ENCODE data around the gene LUZP1. TPM values are rescaled to one million over a fixed set of nuclear protein-coding genes. Genes with fewer than 3 reads are reported as not detected.

Gene LUZP1
- total RNA-seq, 4 donors from 2014 or later = 28.3 to 46.4 (median 33.3) TPM

GRCh38 chr1:23051290-23051909, 117.3 kb downstream of the LUZP1 start:
- TF ChIP-seq POLR2A (IDR thresholded peaks at IDR 0.05) (no peak), POLR2AphosphoS5 (IDR thresholded peaks at IDR 0.05) (no peak), EP300 (IDR thresholded peaks at IDR 0.05; ENCODE audit: low read depth) (no peak), CTCF (IDR thresholded peaks at IDR 0.05) (no peak)

GRCh38 chr1:23050201-23050600, 118.5 kb downstream of the LUZP1 start:
- intact Hi-C loops (cut with DNase I; ENCODE audit: low total_unique reads) (no loop called here), in situ Hi-C loops (cut with MboI; ENCODE audit: low pct_ligation_motif_present in 1 of 4, low pct_unique_long_range_greater_than_20kb in 1 of 4, low sequenced_read_pairs in 3 of 4) (no loop called here)
- no peak overlapping the region for H3K4me3 ChIP-seq
- WGBS, 2 donors (ENCODE audit: low coverage in 1 of 2) = 93 to 97% methylated on average over 7 of the region's 7 CpGs
- TF ChIP-seq CTCF (IDR thresholded peaks at IDR 0.05) = no peak
- no peak for TF ChIP-seq POLR2AphosphoS5 (IDR thresholded peaks at IDR 0.05)
- no peak for TF ChIP-seq EP300 (IDR thresholded peaks at IDR 0.05; ENCODE audit: low read depth)
- TF ChIP-seq POLR2A (IDR thresholded peaks at IDR 0.05) = no peak
- H3K27ac ChIP-seq = no peak overlapping the region
- no peaks in the 10 kb centered on the region for H3K4me1 ChIP-seq
- DNase-seq = no peak
- no peaks in the 10 kb centered on the region for H3K9me3 ChIP-seq
- H3K36me3 ChIP-seq = peaks cover 0 to 18% (median 0%) of the 10 kb centered on the region in 4 donors
- H3K27me3 ChIP-seq = no peaks in the 10 kb centered on the region

More at GRCh38 chr1:23051290-23051909, 117.3 kb downstream of the LUZP1 start:
- Histone ChIP-seq H3K27me3 (no peaks in the 10 kb centered on the region), H3K9me3 (no peaks in the 10 kb centered on the region), H3K36me3 (peaks cover 0 to 24% (median 3%) of the 10 kb centered on the region in 4 donors), H3K4me3 (no peak overlapping the region), H3K4me1 (no peaks in the 10 kb centered on the region), H3K27ac (no peak overlapping the region)
- DNase-seq = no peak
- WGBS, 2 donors (ENCODE audit: low coverage in 1 of 2) = 83 to 87% methylated on average over 4 of the region's 4 CpGs
- in situ Hi-C loops (cut with MboI; ENCODE audit: low pct_ligation_motif_present in 1 of 4, low pct_unique_long_range_greater_than_20kb in 1 of 4, low sequenced_read_pairs in 3 of 4) (no loop called here), intact Hi-C loops (cut with DNase I; ENCODE audit: low total_unique reads) (no loop called here)

- peaks cover 0 to 5% (median 0%) of the 10 kb centered on the region in 4 donors for H3K4me1 ChIP-seq
- intact Hi-C loops (cut with DNase I; ENCODE audit: low total_unique reads) = no loop called here
- no peaks in the 10 kb centered on the region for H3K27me3 ChIP-seq
- H3K4me3 ChIP-seq = no peak overlapping the region
- in situ Hi-C loops (cut with MboI; ENCODE audit: low pct_ligation_motif_present in 1 of 4, low pct_unique_long_range_greater_than_20kb in 1 of 4, low sequenced_read_pairs in 3 of 4) = no loop called here
- H3K27ac ChIP-seq = no peak overlapping the region
- TF ChIP-seq POLR2A (IDR thresholded peaks at IDR 0.05) = no peak
- no peak for TF ChIP-seq EP300 (IDR thresholded peaks at IDR 0.05; ENCODE audit: low read depth)
- no peak for TF ChIP-seq POLR2AphosphoS5 (IDR thresholded peaks at IDR 0.05)
- TF ChIP-seq CTCF (IDR thresholded peaks at IDR 0.05) = no peak
- DNase-seq = no peak
- H3K36me3 ChIP-seq = no peaks in the 10 kb centered on the region
- no peaks in the 10 kb centered on the region for H3K9me3 ChIP-seq
- 94 to 96% methylated on average over 3 of the region's 3 CpGs for WGBS, 2 donors (ENCODE audit: low coverage in 1 of 2)
Measured at GRCh38 chr1:23044035-23044434, 124.6 kb downstream of the LUZP1 start.

- Histone ChIP-seq H3K27me3 (no peaks in the 10 kb centered on the region), H3K9me3 (no peaks in the 10 kb centered on the region), H3K27ac (no peak overlapping the region), H3K4me1 (peaks cover 0 to 16% (median 0%) of the 10 kb centered on the region in 4 donors), H3K36me3 (no peaks in the 10 kb centered on the region), H3K4me3 (no peak overlapping the region)
- TF ChIP-seq POLR2A (IDR thresholded peaks at IDR 0.05) (no peak), POLR2AphosphoS5 (IDR thresholded peaks at IDR 0.05) (no peak)
- no peak for DNase-seq
- WGBS, 2 donors (ENCODE audit: low coverage in 1 of 2) = 95 to 96% methylated on average over 5 of the region's 5 CpGs
- in situ Hi-C loops (cut with MboI; ENCODE audit: low pct_ligation_motif_present in 1 of 4, low pct_unique_long_range_greater_than_20kb in 1 of 4, low sequenced_read_pairs in 3 of 4) = no loop called here
- intact Hi-C loops (cut with DNase I; ENCODE audit: low total_unique reads) = no loop called here
Measured at GRCh38 chr1:23040509-23040908, 128.1 kb downstream of the LUZP1 start.

Data from transverse colon (tissue), 4 donors.